K562 (cell line): ENCODE results near the gene UBALD2. TPM values are rescaled to one million over a fixed set of nuclear protein-coding genes. Genes with fewer than 3 reads are reported as not detected.
A peak's percentile ranks its signal among the peaks of the same experiment; 100 is the strongest.

Source experiments
- ARID1B ChIP-seq: fragments of 450-650 bp; IDR thresholded peaks from 2 replicates; pipeline ENCODE4 v1.6.1; 2016; ENCODE audit warnings: antibody characterized with exemption, mild to moderate bottlenecking, inconsistent platforms
- ARNT ChIP-seq, 2 experiments: fragments of 450-650 bp; IDR thresholded peaks; 2 replicates each; pipeline ENCODE4 v1.6.1; 2016; ENCODE audit warnings: mild to moderate bottlenecking in 1 of 2
- BDP1 ChIP-seq: IDR thresholded peaks from 3 replicates; pipeline ENCODE4 v1.6.1; 2011; ENCODE audit not compliant: insufficient read length, insufficient read depth
- ETV1 ChIP-seq: fragments of 450-650 bp; conservative IDR thresholded peaks from 2 replicates; pipeline ENCODE4 v1.6.1; 2016; ENCODE audit warnings: missing genetic modification characterization, control low read depth, low read depth, missing compliant biosample characterization
- LEF1 ChIP-seq: fragments of 450-650 bp; IDR thresholded peaks from 2 replicates; pipeline ENCODE4 v1.6.1; 2016; ENCODE audit warnings: mild to moderate bottlenecking
- MAFG ChIP-seq: fragments of 450-650 bp; conservative IDR thresholded peaks from 2 replicates; pipeline ENCODE4 v1.6.1; 2016; ENCODE audit warnings: missing genetic modification characterization, missing compliant biosample characterization
- MAZ ChIP-seq, 2 experiments: fragments of 450-650 bp in 1 of 2; sonication (generic) in 1 of 2; formaldehyde crosslinking; IDR thresholded peaks in 1 of 2; conservative IDR thresholded peaks in 1 of 2; 2 replicates each; pipeline versions ENCODE4 v1.4.0 to v1.5.0; 2020; ENCODE audit warnings: mild to moderate bottlenecking in 1 of 2, missing genetic modification reagents in 1 of 2
- MEIS2 ChIP-seq: fragments of 450-650 bp; IDR thresholded peaks from 2 replicates; pipeline ENCODE4 v1.6.1; 2014; ENCODE audit warnings: mild to moderate bottlenecking; ENCODE audit not compliant: partially characterized antibody
- NR2F6 ChIP-seq: fragments of 450-650 bp; formaldehyde crosslinking; IDR thresholded peaks from 2 replicates; pipeline ENCODE4 v1.4.0; 2020; ENCODE audit warnings: mild to moderate bottlenecking
- PML ChIP-seq: IDR thresholded peaks from 2 replicates; pipeline ENCODE4 v1.6.1; 2012; ENCODE audit warnings: low read length, inconsistent platforms
- POLR2H ChIP-seq: IDR thresholded peaks from 2 replicates; pipeline ENCODE4 v1.6.1; 2016; ENCODE audit warnings: missing genetic modification characterization, low read depth, mild to moderate bottlenecking, control low read depth, missing compliant biosample characterization, moderate library complexity
- RAD21 ChIP-seq, 2 experiments: fragments of 250-450 bp in 1 of 2; fragments of 450-650 bp in 1 of 2; sonication (Bioruptor Pico) in 1 of 2; formaldehyde crosslinking in 1 of 2; IDR thresholded peaks in 1 of 2; conservative IDR thresholded peaks in 1 of 2; 2 replicates each; pipeline versions ENCODE4 v1.4.0 to v1.8.0; 2020 to 2022; ENCODE audit warnings: mild to moderate bottlenecking in 2 of 2, moderate library complexity in 1 of 2
- RCOR1 ChIP-seq, 2 experiments: IDR thresholded peaks; 2 replicates each; pipeline ENCODE4 v1.6.1; 2012; ENCODE audit warnings: low read depth in 2 of 2, low read length in 2 of 2, borderline replicate concordance in 1 of 2, improper control_type of control experiment in 1 of 2
- SUPT5H ChIP-seq: fragments of 450-650 bp; IDR thresholded peaks from 2 replicates; pipeline ENCODE4 v1.6.1; 2016
- TBL1XR1 ChIP-seq, 2 experiments: IDR thresholded peaks; 2 replicates each; pipeline ENCODE4 v1.6.1; 2012; ENCODE audit warnings: improper control_type of control experiment in 2 of 2, low read length in 2 of 2, mild to moderate bottlenecking in 1 of 2
- TEAD4 ChIP-seq, 2 experiments: sonication (generic) in 1 of 2; formaldehyde crosslinking in 1 of 2; IDR thresholded peaks; 2 replicates each; pipeline versions ENCODE4 v1.6.1 to v1.8.0; 2012 to 2022; ENCODE audit warnings: borderline replicate concordance in 1 of 2, inconsistent platforms in 1 of 2, low read length in 1 of 2, mild to moderate bottlenecking in 1 of 2, missing genetic modification reagents in 1 of 2
- YY1 ChIP-seq, 3 experiments: IDR thresholded peaks; 2 replicates each; pipeline ENCODE4 v1.6.1; 2011; ENCODE audit warnings: low read length in 2 of 3, mild to moderate bottlenecking in 2 of 3, moderate library complexity in 2 of 3, borderline replicate concordance in 1 of 3, control low read depth in 1 of 3, low read depth in 1 of 3; ENCODE audit not compliant: insufficient read depth in 3 of 3, insufficient replicate concordance in 2 of 3, control insufficient read depth in 1 of 3, insufficient read length in 1 of 3; ENCODE audit errors: extremely low read depth in 1 of 3
- ZC3H8 ChIP-seq: fragments of 450-650 bp; IDR thresholded peaks from 2 replicates; pipeline ENCODE4 v1.6.1; 2017
- polyA plus RNA-seq, 8 experiments: library from polyadenylated mRNA; depleted of rRNA in 4 of 8; stranded (reverse) in 5 of 8; unstranded in 3 of 8; fragments of >200 nt; fragmentation: Nextera tagmentation in 2 of 8; fragmentation: Illumina TruSeq in 1 of 8; extraction: Ambion mirVana in 2 of 8; extraction: Trizol in 1 of 8; gene quantifications; 2 replicates each; pipeline versions ENCODE4 v1.2.1 to v1.2.3, GENCODE V29; 2011 to 2014; ENCODE audit warnings: inconsistent platforms in 1 of 8, missing spikeins in 1 of 8
- total RNA-seq, 7 experiments: library from RNA; depleted of rRNA in 6 of 7; stranded (reverse); fragments of >200 nt in 6 of 7; fragmentation: Illumina TruSeq in 2 of 7; extraction: Trizol in 2 of 7; gene quantifications; 2 replicates each; pipeline versions ENCODE4 v1.2.1 to v1.2.3, GENCODE V29; 2011 to 2021; ENCODE audit warnings: low replicate concordance in 1 of 7
- TF ChIP-seq, protein P1 (sequence below): sonication (generic); formaldehyde crosslinking; IDR thresholded peaks from 2 replicates; pipeline ENCODE4 v1.8.1; 2023; ENCODE audit warnings: mild to moderate bottlenecking, missing genetic modification reagents
- TF ChIP-seq, protein P2 (sequence below): fragments of 450-650 bp; conservative IDR thresholded peaks from 2 replicates; pipeline ENCODE4 v1.6.1; 2016; ENCODE audit warnings: missing genetic modification characterization, low read depth, mild to moderate bottlenecking, control low read depth, missing compliant biosample characterization
- TF ChIP-seq, protein P3 (sequence below): fragments of 250-450 bp; sonication (Bioruptor Pico); IDR thresholded peaks from 2 replicates; pipeline ENCODE4 v1.8.0; 2021; ENCODE audit warnings: moderate library complexity, mild to moderate bottlenecking, inconsistent platforms
- TF ChIP-seq, protein P4 (sequence below): fragments of 250-450 bp; sonication (Bioruptor Pico); IDR thresholded peaks from 2 replicates; pipeline ENCODE4 v1.9.0; 2021; ENCODE audit warnings: mild to moderate bottlenecking

UBALD2 gene
- total and polyA plus RNA-seq, 9 of the 15 experiments (the other 6 are each of a cell fraction or from before 2014, with no cell fraction given), result 2.3 to 94.1 (median 25.3) TPM

DNA sequence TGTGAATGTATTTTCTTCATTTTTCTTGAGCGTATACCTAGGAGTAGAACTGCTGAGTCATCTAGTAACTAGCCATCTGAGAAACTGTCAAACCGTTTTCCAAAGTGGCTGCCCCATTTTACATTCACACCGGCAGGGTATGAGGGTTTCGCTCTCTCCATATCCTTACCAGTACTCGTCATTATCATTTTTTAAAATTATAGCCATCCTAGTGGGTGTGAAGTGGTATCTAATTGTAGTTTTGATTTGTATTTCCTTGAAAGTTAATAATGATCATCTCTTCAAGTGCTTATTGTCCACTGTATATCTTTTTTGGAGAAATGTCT, 30.8 kb upstream of the UBALD2 start (continued):
- TF ChIP-seq TEAD4 (IDR thresholded peaks at IDR 0.05; ENCODE audit: low read length) (peak; percentile 68; the same call in 1 of the 2 replicates), TEAD4 (CRISPR knock-in tag; IDR thresholded peaks at IDR 0.05; ENCODE audit: borderline replicate concordance) (no peak), MAZ (CRISPR knock-in tag; conservative IDR thresholded peaks at IDR 0.05 in 1 of 2, IDR thresholded peaks at IDR 0.05 in 1 of 2) (peak; percentile 9 to 20; a peak in 1 of 4 replicates), MEIS2 (peak; percentile 33), BDP1 (no peak), LEF1 (peak; percentile 50; the same call in 1 of the 2 replicates), YY1 (IDR thresholded peaks at IDR 0.05; ENCODE audit: borderline replicate concordance in 1 of 3, control insufficient read depth in 1 of 3, extremely low read depth in 1 of 3, insufficient read depth in 3 of 3, insufficient read length in 1 of 3, insufficient replicate concordance in 2 of 3, low read depth in 1 of 3, low read length in 2 of 3) (peak in 2 of 3 experiments; percentile 56 to 89), ARNT (IDR thresholded peaks at IDR 0.05) (0 out of 4 replicates have a peak, but pooled peaks of 1 of the 2 experiments have one; percentile 15), NR2F6 (CRISPR knock-in tag) (no peak), PML (no peak), RCOR1 (IDR thresholded peaks at IDR 0.05; ENCODE audit: borderline replicate concordance in 1 of 2, low read depth in 2 of 2, low read length in 2 of 2) (0 out of 4 replicates have a peak, but pooled peaks of 1 of the 2 experiments have one; percentile 53), RAD21 (CRISPR knock-in tag; conservative IDR thresholded peaks at IDR 0.05 in 1 of 2, IDR thresholded peaks at IDR 0.05 in 1 of 2) (0 out of 4 replicates have a peak, but pooled peaks of 1 of the 2 experiments have one; percentile 7), POLR2H (tag) (peak; percentile 66), TBL1XR1 (IDR thresholded peaks at IDR 0.05; ENCODE audit: low read length in 2 of 2) (peak in 1 of 2 experiments; percentile 38; a peak in 1 of 4 replicates), ARID1B (peak; percentile 63), SUPT5H (peak; percentile 35; the same call in 1 of the 2 replicates), ETV1 (tag) (no peak), ZC3H8 (no peak), MAFG (tag) (peak; percentile 100)
- TF ChIP-seq, protein P1, sequence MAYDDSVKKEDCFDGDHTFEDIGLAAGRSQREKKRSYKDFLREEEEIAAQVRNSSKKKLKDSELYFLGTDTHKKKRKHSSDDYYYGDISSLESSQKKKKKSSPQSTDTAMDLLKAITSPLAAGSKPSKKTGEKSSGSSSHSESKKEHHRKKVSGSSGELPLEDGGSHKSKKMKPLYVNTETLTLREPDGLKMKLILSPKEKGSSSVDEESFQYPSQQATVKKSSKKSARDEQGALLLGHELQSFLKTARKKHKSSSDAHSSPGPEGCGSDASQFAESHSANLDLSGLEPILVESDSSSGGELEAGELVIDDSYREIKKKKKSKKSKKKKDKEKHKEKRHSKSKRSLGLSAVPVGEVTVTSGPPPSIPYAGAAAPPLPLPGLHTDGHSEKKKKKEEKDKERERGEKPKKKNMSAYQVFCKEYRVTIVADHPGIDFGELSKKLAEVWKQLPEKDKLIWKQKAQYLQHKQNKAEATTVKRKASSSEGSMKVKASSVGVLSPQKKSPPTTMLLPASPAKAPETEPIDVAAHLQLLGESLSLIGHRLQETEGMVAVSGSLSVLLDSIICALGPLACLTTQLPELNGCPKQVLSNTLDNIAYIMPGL (CRISPR knock-in tag), result no peak
- TF ChIP-seq, protein P2, sequence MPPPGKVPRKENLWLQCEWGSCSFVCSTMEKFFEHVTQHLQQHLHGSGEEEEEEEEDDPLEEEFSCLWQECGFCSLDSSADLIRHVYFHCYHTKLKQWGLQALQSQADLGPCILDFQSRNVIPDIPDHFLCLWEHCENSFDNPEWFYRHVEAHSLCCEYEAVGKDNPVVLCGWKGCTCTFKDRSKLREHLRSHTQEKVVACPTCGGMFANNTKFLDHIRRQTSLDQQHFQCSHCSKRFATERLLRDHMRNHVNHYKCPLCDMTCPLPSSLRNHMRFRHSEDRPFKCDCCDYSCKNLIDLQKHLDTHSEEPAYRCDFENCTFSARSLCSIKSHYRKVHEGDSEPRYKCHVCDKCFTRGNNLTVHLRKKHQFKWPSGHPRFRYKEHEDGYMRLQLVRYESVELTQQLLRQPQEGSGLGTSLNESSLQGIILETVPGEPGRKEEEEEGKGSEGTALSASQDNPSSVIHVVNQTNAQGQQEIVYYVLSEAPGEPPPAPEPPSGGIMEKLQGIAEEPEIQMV, result no peak
- TF ChIP-seq, protein P3, sequence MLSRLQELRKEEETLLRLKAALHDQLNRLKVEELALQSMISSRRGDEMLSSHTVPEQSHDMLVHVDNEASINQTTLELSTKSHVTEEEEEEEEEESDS (CRISPR knock-in tag), result no peak
- TF ChIP-seq, protein P4, sequence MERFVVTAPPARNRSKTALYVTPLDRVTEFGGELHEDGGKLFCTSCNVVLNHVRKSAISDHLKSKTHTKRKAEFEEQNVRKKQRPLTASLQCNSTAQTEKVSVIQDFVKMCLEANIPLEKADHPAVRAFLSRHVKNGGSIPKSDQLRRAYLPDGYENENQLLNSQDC (CRISPR knock-in tag), result no peak
